Muscle layer of colon (tissue), 2 donors: ENCODE measurements around the gene MAML2.

Source experiments
- H3K27ac ChIP-seq: one replicate; pipeline ENCODE4 v1.7.0; 2013; ENCODE audit warnings: low read depth, mild to moderate bottlenecking, low read length, moderate library complexity
- H3K27me3 ChIP-seq, 2 donors: one replicate each; pipeline ENCODE4 v1.7.0; 2013; ENCODE audit warnings: low read length in 2 of 2, mild to moderate bottlenecking in 2 of 2; ENCODE audit not compliant: insufficient read depth in 2 of 2, control insufficient read depth in 1 of 2
- H3K36me3 ChIP-seq: one replicate; pipeline ENCODE4 v1.7.0; 2013; ENCODE audit warnings: mild to moderate bottlenecking, low read length; ENCODE audit not compliant: insufficient read depth
- H3K4me1 ChIP-seq: one replicate; pipeline ENCODE4 v1.7.0; 2013; ENCODE audit warnings: mild to moderate bottlenecking, low read length; ENCODE audit not compliant: insufficient read depth
- H3K4me3 ChIP-seq, 2 donors: one replicate each; pipeline ENCODE4 v1.7.0; 2013; ENCODE audit warnings: low read length in 2 of 2, low read depth in 1 of 2, mild to moderate bottlenecking in 1 of 2, moderate library complexity in 1 of 2
- H3K9ac ChIP-seq: one replicate; pipeline ENCODE4 v1.7.0; 2013; ENCODE audit warnings: low read length
- H3K9me3 ChIP-seq: one replicate; pipeline ENCODE4 v1.7.0; 2013; ENCODE audit warnings: mild to moderate bottlenecking, low read length
- donor health status: abdominal sarcoma.
- donor health status: Adenocarcinoma of cecum.

MAML2 gene

GRCh38 chr11:96014217-96014616, 328.8 kb downstream of the MAML2 start:
- H3K9me3 ChIP-seq: no peaks in the 10 kb centered on the region
- no peak overlapping the region for H3K27ac ChIP-seq
- no peak overlapping the region for H3K9ac ChIP-seq

GRCh38 chr11:96013461-96014213, 329.4 kb downstream of the MAML2 start:
- Histone ChIP-seq H3K9ac (no peak overlapping the region), H3K9me3 (no peaks in the 10 kb centered on the region), H3K36me3 (no peaks in the 10 kb centered on the region), H3K4me1 (peaks cover 15% of the 10 kb centered on the region), H3K27ac (no peak overlapping the region), H3K4me3 (no peak overlapping the region), H3K27me3 (no peaks in the 10 kb centered on the region)

More at GRCh38 chr11:96014217-96014616, 328.8 kb downstream of the MAML2 start:
- Histone ChIP-seq H3K36me3 (no peaks in the 10 kb centered on the region), H3K4me1 (peaks cover 15% of the 10 kb centered on the region), H3K4me3 (no peak overlapping the region), H3K27me3 (no peaks in the 10 kb centered on the region)

- Histone ChIP-seq H3K27me3 (no peaks in the 10 kb centered on the region), H3K27ac (peak overlapping the region; percentile 24), H3K4me3 (no peak overlapping the region), H3K9ac (no peak overlapping the region), H3K36me3 (no peaks in the 10 kb centered on the region), H3K4me1 (peaks cover 20% of the 10 kb centered on the region), H3K9me3 (no peaks in the 10 kb centered on the region)
Observed at GRCh38 chr11:96012086-96012824, 330.7 kb downstream of the MAML2 start.

DNA sequence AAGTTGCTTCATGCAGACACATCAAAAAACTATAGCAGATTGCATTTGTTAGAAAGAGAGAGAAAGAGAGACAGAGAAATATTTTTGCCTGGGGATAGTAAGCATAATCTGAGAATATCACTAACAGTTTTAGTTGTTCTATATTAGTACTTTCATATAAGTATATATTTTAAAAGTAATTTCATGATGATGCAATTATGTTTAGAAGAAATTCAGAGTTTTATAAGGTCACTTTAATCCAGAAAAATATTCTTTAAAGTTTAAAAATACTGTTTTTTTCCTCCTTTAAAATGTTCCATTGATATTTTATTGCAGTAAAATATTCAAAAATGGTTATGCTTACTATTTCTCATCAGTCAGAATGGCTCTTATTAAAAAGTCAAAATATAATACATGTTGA, 332.3 kb downstream of the MAML2 start:
- H3K36me3 ChIP-seq: no peaks in the 10 kb centered on the region
- no peak overlapping the region for H3K4me3 ChIP-seq
- no peaks in the 10 kb centered on the region for H3K27me3 ChIP-seq
- peaks cover 20% of the 10 kb centered on the region for H3K4me1 ChIP-seq
- no peak overlapping the region for H3K9ac ChIP-seq
- H3K9me3 ChIP-seq: no peaks in the 10 kb centered on the region
- no peak overlapping the region for H3K27ac ChIP-seq

DNA sequence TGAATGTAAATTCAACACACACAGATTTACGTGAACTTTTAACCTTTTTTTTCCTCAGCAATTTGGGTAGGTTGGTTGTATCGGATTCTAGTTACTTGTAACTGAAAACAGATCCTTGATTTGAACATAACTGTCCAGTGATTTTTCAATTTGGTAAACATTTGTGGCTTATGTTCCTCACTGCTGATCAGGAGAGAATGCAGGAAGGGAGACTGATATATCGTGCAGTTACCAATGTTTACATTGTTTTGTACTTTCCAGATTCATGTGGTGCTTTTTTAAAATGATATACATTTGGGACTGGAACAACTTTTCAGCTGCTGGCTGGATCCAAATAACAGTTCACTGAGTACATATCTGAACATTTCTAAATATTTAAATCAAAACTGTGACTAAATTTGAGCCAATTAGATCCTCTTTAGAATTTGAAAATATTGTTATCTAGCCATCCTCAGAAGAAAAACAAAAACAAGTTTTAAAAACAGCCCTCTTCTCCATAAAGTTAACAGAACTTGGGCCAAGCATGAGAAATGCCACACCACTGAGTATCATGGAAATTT, 334.8 kb downstream of the MAML2 start:
- Histone ChIP-seq H3K9me3 (no peaks in the 10 kb centered on the region), H3K27ac (no peak overlapping the region), H3K36me3 (no peaks in the 10 kb centered on the region), H3K9ac (no peak overlapping the region), H3K4me3 (no peak overlapping the region), H3K4me1 (peaks cover 20% of the 10 kb centered on the region), H3K27me3 (no peaks in the 10 kb centered on the region)

GRCh38 chr11:96006037-96006436, 337.0 kb downstream of the MAML2 start:
- Histone ChIP-seq H3K27me3 (no peaks in the 10 kb centered on the region), H3K4me3 (no peak overlapping the region), H3K9me3 (no peaks in the 10 kb centered on the region), H3K27ac (no peak overlapping the region), H3K36me3 (no peaks in the 10 kb centered on the region), H3K4me1 (peaks cover 13% of the 10 kb centered on the region), H3K9ac (no peak overlapping the region)

DNA sequence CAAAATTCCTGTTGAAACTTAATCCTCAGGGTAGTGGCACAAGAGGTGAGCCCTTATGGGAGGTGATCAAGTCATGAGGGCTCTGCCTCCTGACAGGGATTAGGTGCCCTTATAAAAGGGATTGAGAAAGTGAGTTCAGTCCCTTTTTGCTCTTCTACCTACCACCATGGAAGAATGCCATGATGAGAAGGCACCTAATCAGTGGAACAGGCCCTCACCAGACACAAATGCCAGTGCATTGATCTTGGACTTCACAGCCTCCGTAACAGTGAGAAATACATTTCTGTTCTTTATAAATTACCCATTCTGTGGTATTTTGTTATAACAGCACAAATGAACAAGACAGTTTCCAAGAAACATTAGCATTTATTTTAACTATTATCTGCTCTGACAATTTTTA, 338.1 kb downstream of the MAML2 start:
- no peak overlapping the region for H3K27ac ChIP-seq
- no peak overlapping the region for H3K9ac ChIP-seq
- no peak overlapping the region for H3K4me3 ChIP-seq
- H3K4me1 ChIP-seq: peaks cover 25% of the 10 kb centered on the region
- no peaks in the 10 kb centered on the region for H3K36me3 ChIP-seq
- H3K27me3 ChIP-seq: no peaks in the 10 kb centered on the region
- H3K9me3 ChIP-seq: no peaks in the 10 kb centered on the region

- Histone ChIP-seq H3K9ac (no peak overlapping the region), H3K27me3 (no peaks in the 10 kb centered on the region), H3K9me3 (no peaks in the 10 kb centered on the region), H3K4me1 (peaks cover 24% of the 10 kb centered on the region), H3K27ac (no peak overlapping the region), H3K36me3 (no peaks in the 10 kb centered on the region), H3K4me3 (no peak overlapping the region)
Observed at GRCh38 chr11:96002754-96003290, 340.2 kb downstream of the MAML2 start.

- H3K36me3 ChIP-seq: no peaks in the 10 kb centered on the region
- no peak overlapping the region for H3K27ac ChIP-seq
- H3K9ac ChIP-seq: no peak overlapping the region
- no peaks in the 10 kb centered on the region for H3K27me3 ChIP-seq
- no peak overlapping the region for H3K4me3 ChIP-seq
- no peaks in the 10 kb centered on the region for H3K9me3 ChIP-seq
- peaks cover 24% of the 10 kb centered on the region for H3K4me1 ChIP-seq
Observed at GRCh38 chr11:96002339-96002738, 340.7 kb downstream of the MAML2 start.

- H3K4me1 ChIP-seq: peaks cover 24% of the 10 kb centered on the region
Observed at GRCh38 chr11:96001037-96001436, 342.0 kb downstream of the MAML2 start.

GRCh38 chr11:95999711-96000406, 343.1 kb downstream of the MAML2 start:
- Histone ChIP-seq H3K36me3 (no peaks in the 10 kb centered on the region), H3K9me3 (no peaks in the 10 kb centered on the region), H3K27ac (no peak overlapping the region), H3K9ac (no peak overlapping the region), H3K4me1 (peaks cover 24% of the 10 kb centered on the region), H3K27me3 (no peaks in the 10 kb centered on the region), H3K4me3 (no peak overlapping the region)

More at GRCh38 chr11:96001037-96001436, 342.0 kb downstream of the MAML2 start:
- no peak overlapping the region for H3K27ac ChIP-seq
- no peaks in the 10 kb centered on the region for H3K9me3 ChIP-seq
- H3K9ac ChIP-seq: no peak overlapping the region
- H3K27me3 ChIP-seq: no peaks in the 10 kb centered on the region
- H3K4me3 ChIP-seq: no peak overlapping the region
- no peaks in the 10 kb centered on the region for H3K36me3 ChIP-seq
